AG20443 (cell line): ENCODE results near the gene HOXC4.
A peak's percentile ranks its signal among the peaks of the same experiment; 100 is the strongest.

Source experiments
- DNase-seq: peaks from one replicate; pipeline ENCODE4 v3.0.0; 2012; ENCODE audit warnings: low spot score, mixed read lengths

HOXC4 gene

DNA sequence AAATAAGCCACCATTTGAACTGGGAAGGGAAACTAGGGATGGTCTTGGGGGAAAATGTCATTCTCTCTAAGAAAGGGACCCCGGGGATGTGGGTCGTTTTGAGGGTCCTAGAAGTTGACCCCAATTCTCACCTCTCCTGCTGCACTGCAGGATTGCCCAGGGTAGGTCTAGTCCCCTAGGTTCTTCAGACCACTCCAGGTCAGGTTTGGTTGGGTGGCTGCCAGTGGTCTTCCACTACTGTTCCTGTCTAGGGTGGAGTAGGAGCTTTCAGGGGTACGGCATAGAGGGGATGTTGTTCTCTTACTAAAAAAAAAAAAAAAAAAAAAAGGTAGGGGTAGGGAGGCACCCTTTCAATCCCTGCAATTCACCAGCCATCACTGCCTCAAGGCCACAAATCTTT lies 37.6 kb upstream of the HOXC4 start:
- DNase-seq, result no peak

- peak; percentile 69 for DNase-seq
These were observed 37.1 kb upstream of the HOXC4 start for GRCh38 chr12:54016478-54016964.

DNA sequence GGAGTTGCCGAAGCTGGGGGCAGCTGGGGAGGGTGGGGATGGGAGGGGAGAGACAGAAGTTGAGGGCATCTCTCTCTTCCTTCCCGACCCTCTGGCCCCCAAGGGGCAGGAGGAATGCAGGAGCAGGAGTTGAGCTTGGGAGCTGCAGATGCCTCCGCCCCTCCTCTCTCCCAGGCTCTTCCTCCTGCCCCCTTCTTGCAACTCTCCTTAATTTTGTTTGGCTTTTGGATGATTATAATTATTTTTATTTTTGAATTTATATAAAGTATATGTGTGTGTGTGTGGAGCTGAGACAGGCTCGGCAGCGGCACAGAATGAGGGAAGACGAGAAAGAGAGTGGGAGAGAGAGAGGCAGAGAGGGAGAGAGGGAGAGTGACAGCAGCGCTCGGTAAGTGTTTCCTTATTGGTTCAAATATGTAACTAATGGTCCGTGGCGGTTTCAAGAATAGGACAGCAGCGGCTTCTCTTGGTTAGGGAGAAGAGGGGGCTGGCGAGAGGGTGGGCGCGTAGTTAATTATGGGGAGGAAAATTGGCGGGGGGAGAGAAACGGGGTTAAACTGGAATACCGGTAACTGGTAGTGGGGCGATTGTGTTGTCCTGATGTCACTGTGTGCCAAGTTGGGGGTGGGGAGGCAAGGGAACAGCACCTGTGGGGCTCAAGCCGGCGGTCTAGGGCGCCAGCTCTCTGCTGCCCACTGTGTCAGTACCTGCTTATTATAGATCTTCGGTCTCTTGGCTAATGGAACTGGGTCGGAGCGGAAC lies 36.4 kb upstream of the HOXC4 start:
- no peak for DNase-seq

DNA sequence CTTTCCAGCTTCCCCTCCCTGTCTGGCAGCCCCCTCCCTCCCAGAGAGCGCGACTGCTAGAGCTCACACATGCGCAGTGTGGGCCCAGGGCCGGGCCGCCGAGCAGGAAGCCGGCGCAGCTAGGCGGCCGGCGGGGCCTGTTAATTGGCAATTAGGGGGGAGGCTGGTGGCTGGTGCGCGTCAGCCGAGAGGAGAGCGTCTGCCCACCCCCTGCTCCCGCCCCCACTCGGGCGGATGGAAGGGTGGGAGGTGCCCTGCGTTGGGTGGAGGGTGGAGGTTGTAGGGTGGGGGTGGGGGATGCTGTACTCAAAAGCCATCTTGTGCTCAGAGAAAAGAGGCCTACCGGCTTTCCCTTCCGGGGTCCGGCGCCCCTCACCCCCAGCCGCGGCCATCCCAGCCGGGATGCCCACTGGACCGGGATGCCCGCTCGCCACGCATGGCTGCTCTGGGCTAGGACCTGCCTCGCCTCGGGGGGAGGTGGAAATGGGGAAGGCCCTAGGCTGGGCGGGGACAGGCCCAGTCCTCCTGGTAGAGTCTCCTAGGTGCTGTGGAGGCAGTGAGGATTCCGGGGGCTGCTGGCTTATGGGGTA lies 35.7 kb upstream of the HOXC4 start:
- peak; percentile 98 for DNase-seq

DNA sequence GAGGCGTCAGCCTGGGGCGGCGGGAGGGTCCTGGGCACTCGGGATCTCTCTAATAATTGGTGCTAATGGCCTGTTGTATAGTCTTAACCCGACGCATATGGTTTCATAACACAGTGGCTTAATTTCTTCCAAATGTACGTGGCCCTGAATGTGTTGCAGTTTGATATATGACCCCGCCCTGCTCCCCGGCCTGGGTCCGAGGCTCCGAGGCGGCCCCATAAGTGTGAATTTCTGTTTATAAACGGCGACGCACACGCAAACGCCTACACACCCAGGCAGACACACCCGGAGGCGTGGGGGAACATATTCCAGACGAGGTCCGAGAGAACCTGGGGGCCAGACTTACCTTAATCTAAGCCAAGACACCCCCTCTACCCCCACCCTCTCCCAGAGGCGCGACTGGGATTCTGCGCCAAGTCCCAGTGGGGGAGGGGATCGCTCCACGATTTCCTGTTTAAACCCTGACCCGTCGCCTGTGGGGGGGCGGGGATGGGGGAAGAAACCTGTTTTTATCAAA lies 35.1 kb upstream of the HOXC4 start:
- DNase-seq, result no peak

- DNase-seq, result no peak
These were observed 34.4 kb upstream of the HOXC4 start for GRCh38 chr12:54019091-54019811.

GRCh38 chr12:54019924-54020590 lies 33.6 kb upstream of the HOXC4 start:
- DNase-seq, result no peak

DNA sequence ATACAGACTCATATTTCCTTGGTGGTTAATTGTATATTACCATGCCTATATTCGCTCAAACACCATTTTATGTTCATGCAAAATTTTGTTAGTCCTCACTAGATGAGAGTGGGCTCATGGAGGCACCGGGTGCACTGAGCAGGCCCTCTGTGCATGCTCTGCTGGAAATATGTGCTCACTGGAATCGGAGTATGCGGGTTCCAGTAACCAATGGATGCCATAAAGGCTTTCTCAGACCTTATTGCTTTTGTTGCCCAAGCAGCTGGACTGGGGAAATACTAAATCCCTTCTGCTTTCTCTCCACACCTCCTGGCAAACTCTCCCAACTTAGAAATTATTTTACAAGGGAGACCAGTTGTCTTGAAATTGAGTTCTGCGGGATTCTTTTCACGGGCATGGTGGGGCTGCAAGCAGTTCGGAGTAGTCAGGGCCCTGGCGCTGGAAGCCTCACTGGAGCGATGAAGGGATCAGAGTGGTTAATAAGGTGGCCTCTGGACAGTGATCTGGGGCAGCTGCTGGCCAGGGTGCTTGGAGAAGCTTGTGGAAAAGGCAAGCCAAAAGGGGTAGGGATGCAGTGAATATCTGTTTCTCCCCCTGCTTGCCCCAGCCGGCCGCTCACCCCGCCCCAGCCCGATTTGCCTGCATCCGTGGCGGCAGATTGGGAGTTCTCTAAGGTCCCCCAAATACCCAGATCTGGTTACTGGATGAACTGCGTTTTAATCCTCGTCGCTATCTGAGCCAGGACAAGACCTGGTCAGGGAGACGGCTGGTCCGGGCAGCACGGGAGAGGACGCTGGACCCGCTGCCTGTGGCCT lies 32.8 kb upstream of the HOXC4 start:
- DNase-seq, result no peak

DNA sequence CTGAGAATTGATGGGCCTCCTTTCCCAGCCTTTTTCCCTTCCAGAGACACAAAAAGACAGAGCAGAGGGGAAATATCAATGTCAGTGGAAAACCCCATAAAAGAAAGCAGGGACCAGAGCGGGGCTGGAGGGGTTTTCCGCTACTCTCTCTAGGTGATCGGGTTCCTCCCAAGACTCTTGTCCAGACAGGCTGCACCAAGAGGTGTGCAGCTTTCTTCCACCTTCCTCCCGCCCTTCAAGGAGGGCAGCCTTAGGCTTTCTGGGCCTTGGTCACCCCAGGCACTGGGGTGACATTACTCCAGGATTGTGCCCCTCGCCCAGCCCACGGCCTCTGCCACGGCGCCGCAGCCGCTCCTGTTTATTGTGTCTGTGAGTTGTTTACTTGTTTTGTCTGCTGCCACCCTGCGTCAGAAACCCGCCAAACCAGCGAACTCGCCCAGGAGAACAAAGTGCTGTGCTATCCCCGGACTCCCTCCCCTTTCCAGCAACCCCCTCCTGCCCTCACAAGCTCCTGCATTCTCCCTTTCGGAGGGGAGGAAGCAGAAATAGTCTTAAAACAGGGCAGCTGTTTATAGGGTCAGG lies 32.1 kb upstream of the HOXC4 start:
- no peak for DNase-seq

GRCh38 chr12:54022960-54023884 lies 30.4 kb upstream of the HOXC4 start:
- DNase-seq, result no peak

- no peak for DNase-seq
These were observed 29.5 kb upstream of the HOXC4 start for GRCh38 chr12:54024127-54024526.

- no peak for DNase-seq
These were observed 28.9 kb upstream of the HOXC4 start for GRCh38 chr12:54024581-54025305.

DNA sequence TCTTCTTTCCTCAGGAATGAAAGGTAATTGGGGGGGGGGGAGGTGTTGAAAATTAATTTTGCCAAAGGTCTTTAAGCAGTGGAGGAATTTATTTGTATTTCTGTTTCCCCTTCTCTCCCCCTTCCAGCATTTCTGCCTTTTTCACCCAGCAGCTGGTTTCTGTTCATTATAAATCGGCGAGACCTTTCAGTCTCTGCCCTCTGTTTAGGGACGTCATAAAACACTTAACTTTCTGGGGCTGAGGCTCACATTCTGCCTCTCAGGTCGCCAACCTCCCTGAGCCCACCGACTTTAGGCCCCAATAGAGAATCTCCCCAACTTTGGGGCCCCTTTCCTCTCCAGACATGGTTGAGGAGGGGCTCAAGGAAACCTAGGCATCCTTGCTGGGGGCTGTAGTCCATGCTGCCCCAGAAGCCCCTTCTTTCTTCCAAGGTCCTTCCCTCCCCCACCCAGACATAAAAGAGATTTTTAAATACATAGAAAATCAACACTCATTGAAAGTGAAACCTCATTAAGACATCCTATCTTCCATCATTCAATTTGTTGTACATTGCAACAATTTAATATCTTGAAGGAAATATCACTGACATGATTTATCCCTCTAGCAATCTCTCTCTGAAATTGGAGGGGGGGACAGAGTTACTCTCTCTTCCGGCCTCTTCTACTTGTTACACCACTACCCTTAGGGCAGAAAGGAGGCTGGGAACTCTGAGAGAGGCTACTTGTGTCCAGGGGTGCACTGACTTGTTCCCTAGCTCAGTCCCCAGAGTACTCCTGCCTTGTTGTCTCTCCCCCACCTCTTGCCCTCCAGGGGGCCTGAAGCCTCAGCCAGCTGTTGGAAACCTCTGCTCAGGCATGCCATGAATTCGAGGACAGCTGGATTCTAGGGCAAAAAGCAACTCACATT lies 27.9 kb upstream of the HOXC4 start:
- DNase-seq, result no peak

- no peak for DNase-seq
These were observed 26.8 kb upstream of the HOXC4 start for GRCh38 chr12:54026640-54027441.

GRCh38 chr12:54027442-54027786 lies 26.2 kb upstream of the HOXC4 start:
- no peak for DNase-seq

DNA sequence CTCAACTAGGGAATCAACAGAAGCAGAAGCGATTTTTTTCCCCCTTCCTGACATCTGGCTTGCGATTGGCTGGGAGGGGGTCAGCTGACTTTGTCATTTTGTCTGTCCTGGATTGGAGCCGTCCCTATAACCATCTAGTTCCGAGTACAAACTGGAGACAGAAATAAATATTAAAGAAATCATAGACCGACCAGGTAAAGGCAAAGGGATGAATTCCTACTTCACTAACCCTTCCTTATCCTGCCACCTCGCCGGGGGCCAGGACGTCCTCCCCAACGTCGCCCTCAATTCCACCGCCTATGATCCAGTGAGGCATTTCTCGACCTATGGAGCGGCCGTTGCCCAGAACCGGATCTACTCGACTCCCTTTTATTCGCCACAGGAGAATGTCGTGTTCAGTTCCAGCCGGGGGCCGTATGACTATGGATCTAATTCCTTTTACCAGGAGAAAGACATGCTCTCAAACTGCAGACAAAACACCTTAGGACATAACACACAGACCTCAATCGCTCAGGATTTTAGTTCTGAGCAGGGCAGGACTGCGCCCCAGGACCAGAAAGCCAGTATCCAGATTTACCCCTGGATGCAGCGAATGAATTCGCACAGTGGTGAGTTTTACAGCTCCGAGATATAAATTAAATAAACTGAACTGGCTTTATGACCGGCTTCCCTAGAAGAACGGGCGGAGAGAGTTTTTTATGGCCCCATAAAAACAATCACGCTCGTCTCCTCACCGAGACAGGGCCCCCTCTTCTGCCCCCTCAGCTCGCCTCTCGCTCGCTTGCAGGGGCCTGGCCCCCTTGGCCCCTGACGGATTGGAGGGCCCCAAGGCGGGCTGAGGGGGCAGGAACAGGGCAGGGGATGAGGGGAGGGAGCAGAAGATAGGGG lies 25.1 kb upstream of the HOXC4 start, which contains the start of gene HOXC6:
HOXC6 (plus strand) TSS at position 127 of the 888 bp plus-strand sequence; CDS start at position 209, 82 bp downstream.
- DNase-seq, result peak; percentile 71
